ENCODE measurements around the gene MRPS35.

DNA sequence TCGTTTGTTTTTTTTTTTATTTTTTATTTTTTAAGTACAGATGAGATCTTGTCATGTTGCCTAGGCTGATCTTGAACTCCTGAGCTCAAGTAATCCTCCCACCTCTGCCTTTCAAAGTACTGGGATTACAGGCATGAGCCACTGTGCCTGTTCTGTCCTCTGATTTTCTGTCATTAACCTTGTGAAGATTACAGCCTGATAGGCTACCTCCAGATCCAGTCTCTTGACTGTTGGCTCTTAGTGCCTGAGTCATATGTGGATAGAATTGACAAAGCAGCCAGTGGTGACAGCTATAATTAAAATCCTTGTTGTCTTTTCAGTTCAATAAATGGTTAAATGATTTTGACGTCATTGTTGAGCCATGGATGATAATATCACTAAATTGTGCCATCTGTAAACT lies 35.6 kb upstream of the MRPS35 start:
- TF ChIP-seq, protein P1, sequence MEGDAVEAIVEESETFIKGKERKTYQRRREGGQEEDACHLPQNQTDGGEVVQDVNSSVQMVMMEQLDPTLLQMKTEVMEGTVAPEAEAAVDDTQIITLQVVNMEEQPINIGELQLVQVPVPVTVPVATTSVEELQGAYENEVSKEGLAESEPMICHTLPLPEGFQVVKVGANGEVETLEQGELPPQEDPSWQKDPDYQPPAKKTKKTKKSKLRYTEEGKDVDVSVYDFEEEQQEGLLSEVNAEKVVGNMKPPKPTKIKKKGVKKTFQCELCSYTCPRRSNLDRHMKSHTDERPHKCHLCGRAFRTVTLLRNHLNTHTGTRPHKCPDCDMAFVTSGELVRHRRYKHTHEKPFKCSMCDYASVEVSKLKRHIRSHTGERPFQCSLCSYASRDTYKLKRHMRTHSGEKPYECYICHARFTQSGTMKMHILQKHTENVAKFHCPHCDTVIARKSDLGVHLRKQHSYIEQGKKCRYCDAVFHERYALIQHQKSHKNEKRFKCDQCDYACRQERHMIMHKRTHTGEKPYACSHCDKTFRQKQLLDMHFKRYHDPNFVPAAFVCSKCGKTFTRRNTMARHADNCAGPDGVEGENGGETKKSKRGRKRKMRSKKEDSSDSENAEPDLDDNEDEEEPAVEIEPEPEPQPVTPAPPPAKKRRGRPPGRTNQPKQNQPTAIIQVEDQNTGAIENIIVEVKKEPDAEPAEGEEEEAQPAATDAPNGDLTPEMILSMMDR (conservative IDR thresholded peaks at IDR 0.05) = no peak
- no peak for TF ChIP-seq EZH2 (IDR thresholded peaks at IDR 0.05; ENCODE audit: low read depth)
